Epithelial cell of prostate (primary cell): Measurements from ENCODE around the gene ANGEL1.

Experiments
- DNase-seq: peaks from one replicate; pipeline ENCODE4 v3.0.0-alpha.2; 2011; ENCODE audit warnings: low read depth, low spot score
- H3K27ac ChIP-seq: fragments of 450-650 bp; 2 replicates; pipeline ENCODE4 v1.5.1; 2017; ENCODE audit warnings: mild to moderate bottlenecking

Gene ANGEL1

DNA sequence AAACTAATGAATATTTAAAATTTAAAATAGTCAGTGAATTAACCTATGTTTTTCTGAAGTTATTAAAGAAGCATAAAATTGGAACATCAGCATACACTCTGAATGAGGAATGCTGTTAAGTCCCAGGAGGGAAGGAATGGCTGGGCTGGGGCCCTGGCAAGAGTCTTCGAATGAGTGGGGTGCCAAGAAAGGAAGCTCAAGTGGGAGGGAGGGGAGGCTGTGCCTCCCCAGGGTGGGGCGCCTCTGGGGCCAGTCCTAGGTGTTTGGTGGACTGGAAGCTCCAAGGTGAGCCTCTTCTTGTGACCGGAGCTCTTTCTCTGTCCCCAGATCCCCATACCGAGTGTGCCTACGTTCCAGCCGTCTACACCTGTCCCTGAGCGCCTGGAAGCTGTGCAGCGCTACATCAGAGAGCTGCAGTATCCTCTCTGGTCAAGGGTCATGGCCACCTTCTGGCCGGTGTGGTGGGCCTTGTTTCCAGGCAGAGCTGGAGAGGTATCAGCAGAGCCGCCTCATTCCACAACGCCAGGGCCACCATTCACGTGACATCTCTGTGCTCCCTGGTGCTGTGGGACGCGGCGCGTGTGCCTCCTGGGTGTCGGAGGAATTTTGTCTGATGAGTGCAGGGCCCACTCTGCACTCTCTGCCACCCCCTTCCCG, 42.9 kb downstream of the ANGEL1 start:
- H3K27ac ChIP-seq = no peak overlapping the region
- DNase-seq = no peak

DNA sequence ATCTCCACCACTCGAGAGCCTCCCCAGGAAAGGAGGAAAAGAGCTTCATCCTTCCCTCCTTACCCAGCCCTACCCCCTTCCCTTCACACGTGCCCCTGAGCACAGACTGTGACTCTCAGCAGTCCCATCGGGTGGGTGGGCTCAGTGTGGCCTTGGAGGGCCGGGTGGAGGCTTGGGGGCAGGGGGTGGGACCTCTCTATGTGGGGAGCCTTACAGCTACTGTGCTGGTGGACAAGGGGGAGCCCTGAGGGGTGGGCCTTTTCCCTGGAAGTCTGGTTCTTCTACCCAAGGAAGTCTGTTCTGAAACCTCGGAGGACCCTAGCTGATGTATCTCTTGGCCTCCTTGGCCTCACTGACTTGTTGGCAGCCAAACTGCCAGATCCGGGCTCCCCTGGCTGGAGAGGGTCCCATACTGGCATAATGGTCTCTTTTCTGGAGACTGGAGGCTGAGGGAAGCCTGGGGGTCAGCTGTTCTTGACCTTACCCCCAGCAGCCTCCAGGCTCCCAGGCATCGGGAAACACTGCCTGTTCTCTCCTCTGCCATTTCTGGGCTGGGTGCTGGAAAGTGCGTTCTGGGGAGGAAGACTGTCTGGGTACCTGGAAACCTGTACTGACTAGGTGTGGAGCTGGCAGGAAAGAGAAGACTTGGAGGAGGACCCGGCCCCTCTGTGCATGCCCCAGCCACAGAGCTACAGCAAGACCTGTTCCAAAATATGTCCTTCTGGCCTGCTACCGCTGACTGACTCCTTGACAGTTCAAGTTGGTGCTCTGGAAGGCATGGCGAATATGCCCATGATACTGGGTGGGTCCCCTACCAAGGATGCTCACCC, 43.8 kb downstream of the ANGEL1 start:
- DNase-seq = no peak
- H3K27ac ChIP-seq = no peak overlapping the region

DNA sequence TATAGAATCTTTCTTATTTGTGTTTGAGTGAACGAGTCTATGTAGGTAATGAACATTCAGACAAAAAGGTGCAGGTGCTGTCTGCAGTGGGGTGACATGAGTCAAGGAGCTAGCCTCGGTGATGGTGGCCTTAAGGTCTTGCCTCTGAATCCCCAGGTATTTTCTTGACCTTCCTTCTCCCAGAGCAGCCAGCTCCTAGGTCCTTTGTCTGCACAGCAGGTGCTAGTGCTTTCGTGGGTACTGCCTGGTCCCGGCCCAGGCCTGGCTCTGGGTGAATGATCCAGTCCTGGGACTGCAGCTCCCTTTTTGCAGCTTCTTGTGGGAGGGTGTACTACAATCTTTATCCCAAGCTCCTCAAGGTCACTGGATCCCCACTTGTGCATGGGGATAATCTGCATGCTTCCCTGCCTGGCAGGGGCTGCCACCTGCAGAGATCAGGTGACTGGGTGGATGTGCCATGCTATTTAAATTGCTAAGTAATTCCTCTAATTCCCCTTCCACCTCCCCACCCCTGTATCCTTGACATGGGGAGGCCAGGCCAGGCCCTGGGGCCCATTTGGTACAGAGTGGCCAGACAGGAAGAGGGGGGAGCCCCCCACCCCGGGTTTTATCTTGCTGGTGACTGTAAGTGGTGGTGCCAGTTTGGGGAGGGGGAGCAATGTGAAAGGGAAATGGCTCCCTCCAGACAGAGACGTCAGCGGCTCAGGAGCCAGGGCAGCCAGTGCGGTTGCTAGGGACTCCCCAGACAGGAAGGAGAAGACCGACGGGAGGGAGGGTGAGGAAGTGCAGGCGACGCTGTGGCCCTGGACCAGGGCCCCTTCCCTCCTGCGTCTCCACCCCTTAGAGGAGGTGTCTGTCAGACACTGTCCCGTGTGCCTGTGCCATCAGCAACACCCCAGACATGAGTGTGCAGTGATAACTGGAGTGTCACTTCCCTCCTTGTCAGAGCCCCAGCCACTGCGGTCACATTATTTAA, 44.7 kb downstream of the ANGEL1 start:
- DNase-seq = no peak
- H3K27ac ChIP-seq = no peak overlapping the region

DNA sequence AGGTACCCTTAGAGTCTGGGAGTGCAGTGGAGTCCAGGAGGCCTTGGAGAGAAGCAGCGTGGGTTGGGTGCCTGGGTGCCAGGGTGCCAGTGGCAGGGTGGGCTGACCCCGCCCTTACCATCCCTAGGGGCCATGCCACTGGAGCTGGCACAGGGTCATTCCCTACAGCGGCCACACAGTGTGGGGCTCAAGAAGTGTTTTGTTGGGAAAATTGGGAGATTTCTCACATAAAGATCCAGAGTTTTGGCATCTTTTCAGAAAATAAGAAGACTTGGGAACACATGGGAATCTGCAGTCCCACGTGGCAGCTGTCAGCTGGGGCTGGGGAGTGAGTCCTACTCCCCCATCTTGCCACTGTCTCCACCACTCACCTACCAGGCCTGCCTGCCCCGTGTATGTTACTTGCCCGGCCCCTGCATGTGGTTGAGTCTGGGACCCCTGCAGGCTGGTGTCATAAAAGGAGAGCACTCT, 47.2 kb downstream of the ANGEL1 start:
- DNase-seq = no peak
- H3K27ac ChIP-seq = no peak overlapping the region

DNA sequence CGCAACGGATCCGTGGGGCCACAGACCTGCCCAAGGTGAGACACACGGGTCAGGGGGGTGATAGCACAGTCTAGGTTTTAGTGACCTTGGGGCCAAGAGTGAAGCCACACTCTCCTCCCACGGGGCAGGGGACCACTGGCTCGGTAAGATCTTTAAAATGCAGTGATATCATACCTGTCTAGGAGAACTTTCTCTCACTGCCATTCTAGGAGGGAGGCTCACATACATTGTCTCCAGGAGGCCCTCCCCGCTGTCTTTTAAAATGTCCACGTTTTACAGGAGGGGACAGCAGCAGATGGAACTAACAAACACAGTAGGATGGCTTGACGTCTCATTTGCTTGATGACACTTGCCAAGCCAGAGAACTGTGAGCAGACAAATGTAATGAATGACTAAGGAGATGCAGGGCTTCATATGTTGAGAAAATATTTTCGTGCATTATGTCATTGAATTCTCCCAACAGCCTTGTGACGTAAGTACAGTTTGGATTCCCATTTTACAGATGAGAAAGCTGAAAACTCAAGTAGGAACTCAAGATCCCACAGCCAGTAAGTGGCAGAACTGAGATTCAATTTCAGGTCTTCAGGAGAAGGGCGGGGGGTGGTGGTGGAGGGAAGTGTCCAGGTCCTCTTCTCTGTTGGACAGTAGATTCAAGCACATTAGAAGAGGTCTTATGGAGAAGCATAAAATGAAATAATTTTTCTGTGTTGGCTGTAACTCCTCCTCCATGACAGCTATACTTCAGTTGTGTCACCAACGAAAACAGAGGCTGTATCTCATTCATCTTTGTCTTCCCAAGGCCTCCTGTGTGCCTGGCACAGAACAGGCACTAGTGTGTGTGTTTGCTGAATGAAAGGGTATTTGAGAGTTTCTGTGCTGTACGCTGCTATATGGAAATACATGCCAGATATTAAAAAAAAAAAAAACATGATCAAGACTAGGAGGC, 49.3 kb downstream of the ANGEL1 start:
- H3K27ac ChIP-seq = no peak overlapping the region
- DNase-seq = no peak

DNA sequence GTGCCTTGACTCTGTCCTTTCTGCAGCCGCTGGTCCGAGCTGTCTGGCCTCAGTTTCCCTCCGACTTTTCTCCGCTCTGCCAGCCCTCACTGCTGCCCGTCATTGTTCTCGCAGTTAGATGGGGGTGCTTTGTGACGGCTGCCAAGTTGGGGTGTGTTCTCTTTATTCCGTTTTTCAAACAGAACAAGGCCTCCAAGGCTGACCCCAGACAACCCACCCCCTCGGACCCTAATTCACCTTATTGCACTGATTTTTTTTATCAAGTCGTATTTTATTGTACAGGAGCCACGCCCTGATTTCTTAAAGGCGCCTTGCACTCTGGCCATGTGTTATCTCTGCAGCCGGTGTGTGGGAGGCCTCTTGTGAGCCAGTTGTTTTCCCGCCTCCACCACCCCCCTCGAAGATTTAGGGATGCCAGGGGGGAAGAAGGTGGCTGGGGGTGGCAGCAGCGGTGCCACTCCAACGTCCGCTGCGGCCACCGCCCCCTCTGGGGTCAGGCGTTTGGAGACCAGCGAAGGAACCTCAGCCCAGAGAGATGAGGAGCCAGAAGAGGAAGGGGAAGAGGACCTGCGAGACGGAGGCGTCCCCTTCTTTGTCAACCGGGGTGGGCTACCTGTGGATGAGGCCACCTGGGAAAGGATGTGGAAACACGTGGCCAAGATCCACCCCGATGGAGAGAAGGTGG, 50.1 kb downstream of the ANGEL1 start:
- no peak for DNase-seq

DNA sequence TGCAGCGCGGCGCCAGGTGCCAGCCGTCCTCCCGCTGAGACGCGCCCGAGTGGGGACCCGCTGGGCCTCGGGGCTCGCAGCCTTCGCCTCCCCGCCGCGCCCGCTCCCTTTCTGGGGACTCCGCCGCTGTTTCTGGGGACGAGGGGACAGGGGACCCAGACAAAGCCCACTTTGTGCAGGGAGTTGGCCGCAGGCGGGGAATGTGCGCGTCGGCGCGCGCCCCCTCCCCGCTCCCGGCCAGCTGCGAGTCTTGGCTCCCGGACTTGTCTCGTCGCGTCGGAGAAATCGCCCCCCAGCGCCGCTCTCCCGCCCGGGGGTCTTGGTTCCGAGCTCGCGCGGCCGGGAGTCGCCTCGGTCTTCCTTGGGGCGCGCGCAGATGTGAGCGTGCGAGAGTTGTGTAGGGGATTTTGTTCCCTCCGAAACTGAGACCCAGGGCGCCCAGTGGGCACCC, 50.7 kb downstream of the ANGEL1 start:
- no peak overlapping the region for H3K27ac ChIP-seq
- no peak for DNase-seq

More for the DNA sequence above, 50.1 kb downstream of the ANGEL1 start:
- no peak overlapping the region for H3K27ac ChIP-seq

DNA sequence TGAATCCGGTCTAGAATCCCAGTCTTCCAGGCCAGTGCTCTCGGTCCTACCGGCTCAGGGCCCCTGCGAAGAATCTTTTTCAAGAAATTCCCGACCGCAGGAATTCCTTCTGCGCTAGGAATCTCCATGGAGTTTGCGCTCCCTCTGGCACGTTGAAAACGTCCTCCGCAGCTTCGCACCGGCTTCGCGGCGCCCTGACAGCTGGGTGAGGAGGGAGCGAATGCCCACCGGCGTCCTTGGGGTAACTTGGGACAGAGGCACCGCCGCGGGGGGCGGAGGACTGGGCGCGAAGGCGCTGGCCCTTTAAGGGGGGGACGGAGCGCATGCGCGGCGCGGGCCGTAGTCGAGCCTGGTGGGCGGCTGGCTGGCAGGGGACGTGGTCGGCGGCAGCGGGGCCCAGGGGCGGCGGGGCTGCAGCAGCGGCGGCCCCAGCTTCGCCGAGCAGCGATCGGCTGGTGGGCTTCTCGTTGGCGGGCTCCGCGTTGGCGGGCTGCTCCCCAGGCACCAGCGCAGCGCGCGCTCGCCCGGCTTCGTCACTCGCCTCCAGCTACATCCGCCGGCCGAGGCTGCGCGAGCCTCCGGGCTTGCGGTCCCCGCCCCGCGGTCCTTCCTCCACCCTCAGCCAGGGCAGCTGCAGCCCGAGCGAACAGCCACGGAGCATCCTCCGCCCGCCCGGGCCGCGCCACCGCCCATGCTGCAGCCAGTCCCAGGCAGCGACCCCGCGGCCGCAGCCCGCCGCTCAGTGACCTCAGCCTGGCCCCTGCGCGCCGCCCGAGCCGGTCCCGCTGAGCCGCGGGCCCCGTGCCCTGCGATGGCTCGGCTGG, 51.3 kb downstream of the ANGEL1 start, which contains the start of gene VASH1:
VASH1 (plus strand) TSS at position 333 of the 824 bp plus-strand sequence. CDS start 1,354 bp downstream, outside the sequence.
- no peak within 1 kb of the TSS for H3K27ac ChIP-seq
- no peak for DNase-seq

DNA sequence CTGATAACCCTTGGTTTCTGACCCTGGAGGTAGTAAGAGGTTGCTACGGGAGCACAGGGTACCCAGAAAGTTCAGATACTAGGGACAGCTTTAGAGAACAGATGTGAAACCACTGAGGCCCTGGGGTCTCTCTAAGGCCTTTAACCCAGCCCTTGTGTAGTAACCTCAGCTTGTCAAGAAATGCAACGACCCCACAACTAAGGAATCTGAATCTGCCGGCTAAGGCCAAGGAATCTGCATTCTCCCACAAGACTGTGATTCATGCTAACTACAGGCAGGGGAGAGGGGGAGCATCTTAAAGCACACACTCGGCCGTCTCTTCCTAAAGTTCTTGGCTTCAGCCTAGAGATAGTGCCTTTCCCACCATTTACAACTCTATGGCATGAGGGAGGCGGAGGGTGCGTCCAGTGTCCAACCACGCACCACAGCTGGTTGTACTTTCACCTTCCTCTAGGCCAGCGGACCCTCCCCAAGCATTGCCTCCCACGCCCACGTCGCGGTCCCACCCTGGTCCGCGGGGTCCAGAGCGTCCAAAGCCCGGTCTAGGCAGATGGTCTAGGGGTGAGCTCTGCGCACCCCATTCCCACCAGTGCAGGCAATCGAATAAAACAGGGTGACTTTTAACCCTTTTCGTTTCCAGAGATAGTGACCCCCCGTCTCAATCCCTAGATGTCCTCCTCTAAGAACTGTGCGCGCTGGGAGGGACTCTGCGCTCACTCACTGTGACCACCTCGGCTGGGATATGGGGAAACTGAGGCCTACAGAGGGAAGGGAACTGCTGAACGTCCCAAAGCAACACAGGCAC, 52.1 kb downstream of the ANGEL1 start:
- no peak overlapping the region for H3K27ac ChIP-seq
- no peak for DNase-seq

DNA sequence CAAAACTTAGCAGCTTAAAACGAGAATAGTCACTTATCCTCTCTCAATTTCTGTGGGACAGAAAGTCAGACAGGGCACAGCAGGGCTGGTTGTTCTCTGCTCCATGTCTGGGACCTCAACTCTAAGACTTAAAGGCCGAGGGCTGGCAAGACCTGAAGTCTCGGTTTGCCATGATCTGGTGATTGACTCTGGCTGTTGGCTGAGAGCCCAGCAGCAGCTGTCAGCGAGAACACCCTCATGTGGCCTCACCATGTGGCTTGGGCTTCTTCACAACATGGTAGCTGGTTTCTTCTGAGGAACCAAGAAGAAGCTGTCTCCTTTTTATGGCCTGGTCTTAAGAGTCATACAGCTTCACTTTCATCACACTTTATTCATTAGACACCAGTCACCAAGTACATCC, 53.1 kb downstream of the ANGEL1 start:
- no peak overlapping the region for H3K27ac ChIP-seq
- no peak for DNase-seq

DNA sequence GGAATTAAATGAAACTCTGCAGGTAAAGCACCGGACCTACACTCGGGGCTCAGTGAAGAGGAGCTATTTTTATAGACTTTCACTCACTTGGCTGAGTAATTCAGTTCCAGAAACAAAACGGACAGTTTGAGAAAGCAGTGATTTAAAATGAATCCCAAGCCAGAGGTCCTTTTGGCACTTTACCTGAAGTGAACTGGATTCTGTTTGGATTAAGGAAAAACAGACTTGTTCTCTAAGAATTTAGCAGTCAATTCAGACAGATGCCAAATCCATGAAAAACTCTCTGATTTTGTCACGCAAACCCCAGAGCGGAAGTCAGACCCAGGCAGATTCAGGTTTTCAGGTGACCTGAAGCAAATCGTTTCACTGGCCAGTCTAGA, 56.3 kb downstream of the ANGEL1 start:
- DNase-seq = no peak

DNA sequence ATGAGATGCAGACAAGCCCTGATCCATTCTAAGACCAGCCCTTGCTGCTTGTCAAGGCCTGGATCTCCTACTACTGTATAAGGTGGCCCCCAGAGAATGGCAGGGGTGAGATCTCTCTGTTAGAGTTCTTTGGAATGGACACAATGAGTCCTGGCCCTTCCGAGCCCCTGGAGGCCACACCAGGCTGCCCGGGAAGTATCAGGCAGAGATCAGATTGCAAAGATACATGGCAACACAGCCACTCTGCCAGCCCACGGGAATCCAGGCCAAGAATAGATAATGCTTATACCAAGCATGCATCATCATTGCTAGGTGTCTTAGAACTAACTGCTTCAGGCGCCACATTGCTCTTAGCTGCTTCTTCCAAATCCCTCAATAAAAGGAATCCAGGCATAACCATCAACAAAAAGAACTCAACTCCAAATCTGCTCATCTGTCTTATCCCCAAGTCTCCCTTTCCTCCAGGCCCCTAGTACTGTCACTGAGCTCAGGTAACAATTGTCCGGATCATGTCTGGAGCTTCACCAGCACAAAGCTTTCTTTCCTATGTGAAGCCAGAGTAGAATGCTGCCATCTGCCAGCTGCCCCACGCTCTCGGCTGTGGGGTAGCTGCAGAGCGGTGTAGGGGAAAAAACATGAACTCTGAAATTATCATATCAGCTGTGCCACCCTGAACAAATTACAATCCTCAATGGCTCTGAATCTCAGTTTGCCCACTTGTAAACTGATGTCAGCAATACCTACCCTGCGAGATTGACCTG, 56.9 kb downstream of the ANGEL1 start:
- DNase-seq = no peak
- H3K27ac ChIP-seq = no peak overlapping the region

More for the DNA sequence above, 56.3 kb downstream of the ANGEL1 start:
- no peak overlapping the region for H3K27ac ChIP-seq

DNA sequence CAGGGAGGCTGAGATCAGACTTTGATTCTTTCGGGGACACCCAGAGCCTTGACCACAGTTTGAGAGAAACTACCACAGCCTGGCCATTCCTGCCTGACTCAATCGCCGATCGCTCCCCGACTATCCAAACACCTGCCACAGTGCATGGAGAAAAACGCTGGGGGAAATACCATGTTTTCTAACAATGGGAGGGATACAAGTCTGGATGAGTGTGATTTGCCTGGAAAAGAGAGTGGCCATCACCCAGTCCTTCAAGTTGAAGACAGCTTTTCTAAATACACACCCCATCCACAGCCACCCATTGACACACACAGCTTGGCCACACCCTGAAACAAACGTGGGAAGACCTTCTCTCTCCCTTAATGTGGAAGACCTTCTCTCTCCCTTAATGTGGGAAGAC, 58.1 kb downstream of the ANGEL1 start:
- DNase-seq = no peak
- H3K27ac ChIP-seq = no peak overlapping the region

DNA sequence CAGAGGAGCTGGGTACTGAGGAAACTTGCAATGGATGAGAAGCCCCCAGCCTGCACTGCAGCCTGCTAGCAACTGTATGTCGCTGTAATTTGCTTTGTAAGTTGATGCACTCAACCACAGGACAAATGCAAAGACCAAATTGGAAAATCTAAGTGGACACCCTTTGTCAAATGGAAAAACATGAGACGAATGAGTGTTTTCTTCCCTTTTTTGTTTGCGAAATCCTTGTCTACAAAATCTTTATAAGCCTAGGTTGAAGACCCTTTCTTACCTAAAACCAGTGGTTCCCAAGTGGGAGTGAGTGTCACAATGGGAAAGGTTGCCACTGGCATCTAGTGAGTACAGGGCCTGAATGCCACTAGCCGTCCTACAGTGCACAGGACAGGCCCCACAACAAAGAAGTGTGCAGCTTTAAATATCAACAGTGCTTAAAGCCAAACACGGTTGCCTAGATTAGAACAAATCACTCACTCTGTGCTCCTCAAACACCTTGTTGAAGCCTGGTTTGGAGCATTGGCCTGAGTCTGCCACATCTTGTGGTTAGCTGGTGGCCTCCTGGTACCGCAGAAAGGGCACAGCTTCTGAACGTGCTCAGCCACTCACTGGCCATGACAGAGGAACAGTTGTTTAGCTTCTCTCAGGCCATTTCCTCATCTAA, 59.0 kb downstream of the ANGEL1 start:
- no peak overlapping the region for H3K27ac ChIP-seq
- no peak for DNase-seq

DNA sequence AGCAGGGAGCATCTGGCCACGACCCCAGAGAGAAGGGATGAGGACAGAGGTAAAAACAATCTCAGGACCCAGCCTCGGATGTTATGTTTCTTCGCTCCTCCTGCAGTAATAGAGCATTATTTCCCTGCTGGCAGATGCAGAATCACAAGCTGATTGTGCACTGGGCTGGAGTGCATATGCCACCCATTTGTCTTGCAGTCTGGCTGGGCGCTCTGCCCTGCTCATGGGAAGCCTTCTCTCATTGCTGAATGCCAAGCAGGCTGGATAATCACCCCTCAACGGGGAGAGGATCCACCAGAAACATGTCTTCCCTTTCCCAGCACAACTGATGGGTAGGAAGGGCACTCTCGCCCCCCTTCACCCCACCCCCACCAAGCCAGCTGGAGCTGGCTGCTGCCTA, 59.9 kb downstream of the ANGEL1 start:
- H3K27ac ChIP-seq = no peak overlapping the region
- no peak for DNase-seq

DNA sequence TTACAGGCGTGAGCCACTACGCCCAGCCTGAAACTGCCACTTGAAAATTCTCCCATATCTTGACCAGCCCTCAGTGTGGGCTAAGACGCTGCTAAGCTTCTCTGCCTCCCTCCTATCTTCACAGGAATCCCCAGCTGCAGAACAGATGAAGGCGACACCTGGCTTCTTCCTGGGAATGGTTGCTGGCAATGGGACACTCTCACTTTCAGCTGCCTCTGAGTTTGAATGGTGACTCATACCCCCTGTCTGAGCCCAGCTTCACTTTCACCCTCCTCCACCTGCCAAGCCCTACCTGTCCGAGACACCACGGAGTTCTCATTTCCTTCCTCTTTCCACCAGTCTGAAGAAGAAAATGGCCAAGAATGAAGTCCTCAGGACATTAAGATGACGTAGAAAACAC, 69.7 kb downstream of the ANGEL1 start:
- no peak for DNase-seq
- H3K27ac ChIP-seq = no peak overlapping the region
